HCT116 (cell line): Measurements from ENCODE around the gene CSNK1G1. TPM values are rescaled to one million over a fixed set of nuclear protein-coding genes. Genes with fewer than 3 reads are reported as not detected.

ENCODE experiments used
- ATAC-seq: fragments of 200-7000 bp; cut with Tn5 transposase; 2 replicates; pipeline ENCODE4 v1.9.1; 2020; ENCODE audit warnings: mild to moderate bottlenecking, moderate library complexity
- BruUV-seq: library from RNA; stranded (reverse); fragments of 400-500 nt; replicated peaks from 2 replicates; lab custom pipeline; 2021; lab: Mats Ljungman, UMichigan
- CTCF ChIA-PET: fragments of 300-600 bp; sonication (Branson Sonifier 250); formaldehyde crosslinking; loops from one replicate; lab custom pipeline; 2021; ENCODE audit warnings: antibody characterized with exemption; lab: Charles Lee
- POLR2A ChIA-PET: fragments of 300-600, 350-600 bp; sonication (Branson Sonifier 250); formaldehyde crosslinking; loops from one replicate; lab custom pipeline; 2021; ENCODE audit warnings: antibody characterized with exemption; lab: Charles Lee
- RAD21 ChIA-PET, 2 experiments: fragments of 300-600 bp; sonication (Branson Sonifier 250); formaldehyde crosslinking; loops; one replicate each; lab custom pipeline; 2023; ENCODE audit warnings: low total read pairs in 2 of 2; ENCODE audit not compliant: uncharacterized antibody in 2 of 2, unreplicated experiment in 2 of 2, low non-redundant PET in 1 of 2; lab: Charles Lee
- DNase-seq: peaks from one replicate; pipeline ENCODE4 v3.0.0-alpha.2; 2010; ENCODE audit warnings: low read depth, low spot score
- H2AFZ ChIP-seq: fragments of 200-600 bp; shearing (Covaris generic), sonication (generic); 2 replicates; pipeline ENCODE4 v1.6.1; 2017; ENCODE audit warnings: low read depth, mixed run types, mixed read lengths, antibody characterized with exemption, low read length; ENCODE audit not compliant: poor library complexity, severe bottlenecking
- H3K27ac ChIP-seq: 2 replicates; pipeline ENCODE4 v1.5.1; 2012; ENCODE audit warnings: low read depth, low read length
- H3K27me3 ChIP-seq: fragments of 200-600 bp; sonication (generic); 2 replicates; pipeline ENCODE4 v1.6.1; 2016; ENCODE audit warnings: mixed run types, low read length, mixed read lengths; ENCODE audit not compliant: insufficient read depth
- H3K36me3 ChIP-seq, 2 experiments: fragments of 200-500 bp in 1 of 2; fragments of 200-600 bp in 1 of 2; sonication (Bioruptor generic) in 1 of 2; sonication (generic) in 1 of 2; 2 replicates each; pipeline versions ENCODE4 v1.5.1 to v1.6.1; 2014 to 2016; ENCODE audit warnings: low read length in 2 of 2, inconsistent platforms in 1 of 2, mixed read lengths in 1 of 2, mixed run types in 1 of 2; ENCODE audit not compliant: insufficient read depth in 2 of 2, control insufficient read depth in 1 of 2
- H3K4me1 ChIP-seq, 2 experiments: fragments of 200-600 bp in 1 of 2; sonication (generic) in 1 of 2; 2 replicates each; pipeline versions ENCODE4 v1.5.1 to v1.6.1; 2012 to 2017; ENCODE audit warnings: low read length in 2 of 2, inconsistent platforms in 1 of 2, mild to moderate bottlenecking in 1 of 2, mixed read lengths in 1 of 2, mixed run types in 1 of 2, moderate library complexity in 1 of 2; ENCODE audit not compliant: insufficient read depth in 2 of 2, control insufficient read depth in 1 of 2
- H3K4me2 ChIP-seq: fragments of 200-600 bp; sonication (generic); 2 replicates; pipeline ENCODE4 v1.6.1; 2017; ENCODE audit warnings: mixed run types, low read length, mixed read lengths
- H3K4me3 ChIP-seq, 2 experiments: fragments of 200-600 bp in 1 of 2; sonication (generic) in 1 of 2; replicated peaks in 1 of 2; 2 replicates each; pipeline ENCODE4 v1.5.1; 2011 to 2016; ENCODE audit warnings: low read length in 2 of 2, control low read depth in 1 of 2, low read depth in 1 of 2, mild to moderate bottlenecking in 1 of 2, mixed read lengths in 1 of 2, mixed run types in 1 of 2
- H3K79me2 ChIP-seq: fragments of 200-600 bp; sonication (generic); 2 replicates; pipeline ENCODE4 v1.6.1; 2017; ENCODE audit warnings: mild to moderate bottlenecking, mixed run types, low read length, moderate library complexity, mixed read lengths; ENCODE audit not compliant: insufficient read depth
- H3K9ac ChIP-seq: fragments of 200-600 bp; sonication (generic); 2 replicates; pipeline ENCODE4 v1.6.1; 2016; ENCODE audit warnings: low read length, mixed read lengths
- H3K9me2 ChIP-seq: fragments of 200-600 bp; sonication (generic), shearing (Covaris generic); 2 replicates; pipeline ENCODE4 v1.6.1; 2017; ENCODE audit warnings: mixed run types, mild to moderate bottlenecking, moderate library complexity; ENCODE audit not compliant: insufficient read depth
- H3K9me3 ChIP-seq, 2 experiments: fragments of 200-500 bp in 1 of 2; fragments of 200-600 bp in 1 of 2; sonication (Bioruptor generic) in 1 of 2; sonication (generic) in 1 of 2; 2 replicates each; pipeline ENCODE4 v1.6.1; 2014 to 2017; ENCODE audit warnings: low read length in 2 of 2, mixed read lengths in 2 of 2, inconsistent platforms in 1 of 2, low read depth in 1 of 2, mild to moderate bottlenecking in 1 of 2, mixed run types in 1 of 2, moderate library complexity in 1 of 2; ENCODE audit not compliant: control insufficient read depth in 1 of 2, insufficient read depth in 1 of 2
- H4K20me1 ChIP-seq: fragments of 200-600 bp; sonication (generic), shearing (Covaris generic); 2 replicates; pipeline ENCODE4 v1.6.1; 2017; ENCODE audit warnings: mixed run types, mild to moderate bottlenecking, moderate library complexity; ENCODE audit not compliant: insufficient read depth
- EGR1 ChIP-seq: IDR thresholded peaks from 2 replicates; pipeline ENCODE4 v1.6.1; 2012; ENCODE audit warnings: low read depth
- FOSL1 ChIP-seq: IDR thresholded peaks from 2 replicates; pipeline ENCODE4 v1.6.1; 2012; ENCODE audit warnings: low read depth
- RAD21 ChIP-seq: IDR thresholded peaks from 2 replicates; pipeline ENCODE4 v1.6.1; 2012; ENCODE audit warnings: low read depth, mild to moderate bottlenecking
- SIN3A ChIP-seq: IDR thresholded peaks from 2 replicates; pipeline ENCODE4 v1.6.1; 2012; ENCODE audit warnings: low read depth
- intact Hi-C: fragments of 100-400 bp; cut with micrococcal nuclease; formaldehyde crosslinking; loops from 2 replicates; pipeline ENCODE4 v1.10.0; 2022
- total RNA-seq: library from RNA; stranded (reverse); gene quantifications from one replicate; pipeline ENCODE4 v1.2.1, GENCODE V29; 2021; ENCODE audit not compliant: unreplicated experiment
- TF ChIP-seq, protein P1 (sequence below), 3 experiments: fragments of 200-600 bp in 1 of 3; sonication (generic) in 1 of 3; IDR thresholded peaks in 2 of 3; conservative IDR thresholded peaks in 1 of 3; 2 replicates each; pipeline ENCODE4 v1.5.1; 2012 to 2017; ENCODE audit warnings: low read depth in 2 of 3, low read length in 2 of 3, antibody characterized with exemption in 1 of 3, borderline replicate concordance in 1 of 3, control low read depth in 1 of 3, mild to moderate bottlenecking in 1 of 3, mixed read lengths in 1 of 3, mixed run types in 1 of 3, moderate library complexity in 1 of 3; ENCODE audit not compliant: insufficient read depth in 1 of 3
- TF ChIP-seq, protein P2 (sequence below): IDR thresholded peaks from 2 replicates; pipeline ENCODE4 v1.6.1; 2012
- TF ChIP-seq, protein P3 (sequence below): IDR thresholded peaks from 2 replicates; pipeline ENCODE4 v1.6.1; 2012; ENCODE audit warnings: low read depth

Gene CSNK1G1
- total RNA-seq, 1 experiment from 2014 or later, result 21.1 TPM

DNA sequence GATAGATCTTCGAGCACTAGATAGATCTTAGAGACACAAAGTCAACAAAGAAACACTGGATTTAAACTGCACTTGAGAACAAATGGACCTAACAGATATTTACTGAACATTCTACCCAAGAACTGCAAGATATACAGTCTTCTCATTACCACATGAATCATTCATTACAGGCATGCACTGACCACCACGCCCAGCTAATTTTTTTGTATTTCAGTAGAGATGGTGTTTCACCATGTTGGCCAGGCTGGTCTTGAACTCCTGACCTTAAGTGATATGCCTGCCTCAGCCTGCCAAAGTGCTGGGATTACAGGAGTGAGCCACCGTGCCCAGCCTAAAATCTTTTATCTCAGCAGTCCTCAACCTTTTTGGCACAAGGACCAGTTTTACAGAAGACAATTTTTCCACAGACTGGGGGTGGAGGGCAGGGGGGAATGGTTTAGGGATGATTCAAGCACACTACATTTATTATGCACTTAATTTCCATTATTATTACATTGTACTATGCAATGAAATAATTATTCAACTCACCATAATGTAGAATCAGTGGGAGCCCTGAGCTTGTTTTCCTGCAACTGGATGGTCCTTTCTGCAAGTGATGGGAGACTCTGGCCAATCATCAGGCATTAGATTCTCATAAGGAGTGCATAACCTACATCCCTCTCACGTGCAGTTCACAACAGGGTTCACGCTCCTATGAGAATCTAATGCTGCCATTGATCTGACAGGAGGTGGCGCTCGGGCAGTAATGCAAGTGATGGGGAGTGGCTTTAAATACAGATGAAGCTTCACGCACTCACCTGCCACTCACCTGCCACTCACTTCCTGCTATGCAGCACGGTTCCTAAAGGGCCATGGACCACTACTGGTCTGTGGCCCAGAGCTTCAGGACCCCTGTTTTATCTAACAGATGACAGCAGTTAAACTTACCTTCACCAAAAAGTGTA lies 21.7 kb downstream of the CSNK1G1 start:
- peak; percentile 51 for DNase-seq
- peak; percentile 99 for ATAC-seq
- Histone ChIP-seq H3K4me2 (no peak overlapping the region), H3K9me3 (no peaks in the 10 kb centered on the region)
- POLR2A ChIA-PET, result interaction anchor here (0.6 to 1.4 kb wide), 2 partner anchors 53 to 80 kb away, joined by 3 to 6 read pairs; partner anchors contain the start of gene TRIP4
- TF ChIP-seq SIN3A, result no peak
- TF ChIP-seq FOSL1, result no peak
- TF ChIP-seq RAD21, result peak; percentile 49
- TF ChIP-seq, protein P1, sequence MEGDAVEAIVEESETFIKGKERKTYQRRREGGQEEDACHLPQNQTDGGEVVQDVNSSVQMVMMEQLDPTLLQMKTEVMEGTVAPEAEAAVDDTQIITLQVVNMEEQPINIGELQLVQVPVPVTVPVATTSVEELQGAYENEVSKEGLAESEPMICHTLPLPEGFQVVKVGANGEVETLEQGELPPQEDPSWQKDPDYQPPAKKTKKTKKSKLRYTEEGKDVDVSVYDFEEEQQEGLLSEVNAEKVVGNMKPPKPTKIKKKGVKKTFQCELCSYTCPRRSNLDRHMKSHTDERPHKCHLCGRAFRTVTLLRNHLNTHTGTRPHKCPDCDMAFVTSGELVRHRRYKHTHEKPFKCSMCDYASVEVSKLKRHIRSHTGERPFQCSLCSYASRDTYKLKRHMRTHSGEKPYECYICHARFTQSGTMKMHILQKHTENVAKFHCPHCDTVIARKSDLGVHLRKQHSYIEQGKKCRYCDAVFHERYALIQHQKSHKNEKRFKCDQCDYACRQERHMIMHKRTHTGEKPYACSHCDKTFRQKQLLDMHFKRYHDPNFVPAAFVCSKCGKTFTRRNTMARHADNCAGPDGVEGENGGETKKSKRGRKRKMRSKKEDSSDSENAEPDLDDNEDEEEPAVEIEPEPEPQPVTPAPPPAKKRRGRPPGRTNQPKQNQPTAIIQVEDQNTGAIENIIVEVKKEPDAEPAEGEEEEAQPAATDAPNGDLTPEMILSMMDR (IDR thresholded peaks at IDR 0.05 in 2 of 3, conservative IDR thresholded peaks at IDR 0.05 in 1 of 3; ENCODE audit: borderline replicate concordance in 1 of 3, insufficient read depth in 1 of 3, low read depth in 2 of 3, low read length in 2 of 3), result peak; percentile 28 to 39 (median 37); a peak in 5 of 6 replicates
- TF ChIP-seq, all 23 proteins: peak for 2
- no peaks in the 10 kb centered on the region for H3K27me3 ChIP-seq
- H3K9ac ChIP-seq, result no peak overlapping the region
- peaks cover 0 to 14% of the 10 kb centered on the region in 2 experiments; a peak in 2 of 4 replicates for H3K4me1 ChIP-seq
- no peak overlapping the region for H3K27ac ChIP-seq
- intact Hi-C loops, result no loop called here
- peaks cover 36% of the 10 kb centered on the region for H3K79me2 ChIP-seq
- H2AFZ ChIP-seq, result no peak overlapping the region
- CTCF ChIA-PET, result interaction anchor here (0.6 to 1.9 kb wide), 3 partner anchors 9 to 53 kb away, joined by 3 to 5 read pairs (median 3); partner anchors contain the start of genes CSNK1G1 and TRIP4
- H3K9me2 ChIP-seq, result no peaks in the 10 kb centered on the region
- H4K20me1 ChIP-seq, result peaks cover 5% of the 10 kb centered on the region; the same call in 1 of the 2 replicates
- no peaks in the 10 kb centered on the region for H3K36me3 ChIP-seq
- BruUV-seq, result no TSS peak
- H3K4me3 ChIP-seq, result no peak overlapping the region
- RAD21 ChIA-PET, result no interaction called here

DNA sequence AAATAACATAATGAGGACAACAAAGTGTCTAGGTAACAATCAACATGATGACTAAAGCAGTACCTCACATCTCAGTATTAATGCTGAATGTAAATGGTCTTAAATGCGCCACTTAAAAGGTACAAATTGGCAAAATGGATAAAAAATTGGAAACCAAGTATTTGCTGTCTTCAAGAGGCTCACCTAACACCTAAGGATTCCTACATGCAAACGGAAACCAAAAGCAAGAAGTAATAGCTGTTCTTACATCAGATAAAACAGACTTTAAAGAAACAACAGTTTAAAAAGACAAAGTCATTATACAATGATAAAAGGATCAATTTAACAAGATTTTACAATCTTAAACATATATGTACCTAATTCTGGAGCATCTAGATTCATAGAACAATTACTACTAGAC lies 22.5 kb downstream of the CSNK1G1 start:
- BruUV-seq, result no TSS peak

More for the DNA sequence above, 22.5 kb downstream of the CSNK1G1 start:
- Histone ChIP-seq H3K4me3 (no peak overlapping the region), H3K9ac (no peak overlapping the region), H3K79me2 (peaks cover 32% of the 10 kb centered on the region), H3K4me1 (peaks cover 0 to 14% of the 10 kb centered on the region in 2 experiments; a peak in 2 of 4 replicates), H3K9me3 (no peaks in the 10 kb centered on the region), H3K9me2 (no peaks in the 10 kb centered on the region), H3K4me2 (no peak overlapping the region), H3K27ac (no peak overlapping the region), H4K20me1 (peaks cover 5% of the 10 kb centered on the region; the same call in 1 of the 2 replicates), H3K27me3 (no peaks in the 10 kb centered on the region), H2AFZ (no peak overlapping the region), H3K36me3 (no peaks in the 10 kb centered on the region)
- ChIA-PET RAD21 (no interaction called here), POLR2A (no interaction called here), CTCF (interaction anchor here (1.9 kb wide), 1 partner anchor 54 kb away, joined by 5 read pairs; the partner anchor contains the start of gene TRIP4)
- intact Hi-C loops, result no loop called here
- TF ChIP-seq EGR1, result no peak
- TF ChIP-seq, protein P2, sequence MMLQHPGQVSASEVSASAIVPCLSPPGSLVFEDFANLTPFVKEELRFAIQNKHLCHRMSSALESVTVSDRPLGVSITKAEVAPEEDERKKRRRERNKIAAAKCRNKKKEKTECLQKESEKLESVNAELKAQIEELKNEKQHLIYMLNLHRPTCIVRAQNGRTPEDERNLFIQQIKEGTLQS, result no peak
- TF ChIP-seq, protein P3, sequence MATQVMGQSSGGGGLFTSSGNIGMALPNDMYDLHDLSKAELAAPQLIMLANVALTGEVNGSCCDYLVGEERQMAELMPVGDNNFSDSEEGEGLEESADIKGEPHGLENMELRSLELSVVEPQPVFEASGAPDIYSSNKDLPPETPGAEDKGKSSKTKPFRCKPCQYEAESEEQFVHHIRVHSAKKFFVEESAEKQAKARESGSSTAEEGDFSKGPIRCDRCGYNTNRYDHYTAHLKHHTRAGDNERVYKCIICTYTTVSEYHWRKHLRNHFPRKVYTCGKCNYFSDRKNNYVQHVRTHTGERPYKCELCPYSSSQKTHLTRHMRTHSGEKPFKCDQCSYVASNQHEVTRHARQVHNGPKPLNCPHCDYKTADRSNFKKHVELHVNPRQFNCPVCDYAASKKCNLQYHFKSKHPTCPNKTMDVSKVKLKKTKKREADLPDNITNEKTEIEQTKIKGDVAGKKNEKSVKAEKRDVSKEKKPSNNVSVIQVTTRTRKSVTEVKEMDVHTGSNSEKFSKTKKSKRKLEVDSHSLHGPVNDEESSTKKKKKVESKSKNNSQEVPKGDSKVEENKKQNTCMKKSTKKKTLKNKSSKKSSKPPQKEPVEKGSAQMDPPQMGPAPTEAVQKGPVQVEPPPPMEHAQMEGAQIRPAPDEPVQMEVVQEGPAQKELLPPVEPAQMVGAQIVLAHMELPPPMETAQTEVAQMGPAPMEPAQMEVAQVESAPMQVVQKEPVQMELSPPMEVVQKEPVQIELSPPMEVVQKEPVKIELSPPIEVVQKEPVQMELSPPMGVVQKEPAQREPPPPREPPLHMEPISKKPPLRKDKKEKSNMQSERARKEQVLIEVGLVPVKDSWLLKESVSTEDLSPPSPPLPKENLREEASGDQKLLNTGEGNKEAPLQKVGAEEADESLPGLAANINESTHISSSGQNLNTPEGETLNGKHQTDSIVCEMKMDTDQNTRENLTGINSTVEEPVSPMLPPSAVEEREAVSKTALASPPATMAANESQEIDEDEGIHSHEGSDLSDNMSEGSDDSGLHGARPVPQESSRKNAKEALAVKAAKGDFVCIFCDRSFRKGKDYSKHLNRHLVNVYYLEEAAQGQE, result no peak
- ATAC-seq (no peak), DNase-seq (no peak)
